Bronchus fibroblast of lung (primary cell): ENCODE results near the gene PARP8. TPM values are rescaled to one million over a fixed set of nuclear protein-coding genes. Genes with fewer than 3 reads are reported as not detected.

Source experiments
- total RNA-seq: library from RNA; depleted of rRNA; stranded (reverse); fragments of >200 nt; gene quantifications from 2 replicates; pipeline ENCODE4 v1.2.3, GENCODE V29; 2015

Gene PARP8, protein sequence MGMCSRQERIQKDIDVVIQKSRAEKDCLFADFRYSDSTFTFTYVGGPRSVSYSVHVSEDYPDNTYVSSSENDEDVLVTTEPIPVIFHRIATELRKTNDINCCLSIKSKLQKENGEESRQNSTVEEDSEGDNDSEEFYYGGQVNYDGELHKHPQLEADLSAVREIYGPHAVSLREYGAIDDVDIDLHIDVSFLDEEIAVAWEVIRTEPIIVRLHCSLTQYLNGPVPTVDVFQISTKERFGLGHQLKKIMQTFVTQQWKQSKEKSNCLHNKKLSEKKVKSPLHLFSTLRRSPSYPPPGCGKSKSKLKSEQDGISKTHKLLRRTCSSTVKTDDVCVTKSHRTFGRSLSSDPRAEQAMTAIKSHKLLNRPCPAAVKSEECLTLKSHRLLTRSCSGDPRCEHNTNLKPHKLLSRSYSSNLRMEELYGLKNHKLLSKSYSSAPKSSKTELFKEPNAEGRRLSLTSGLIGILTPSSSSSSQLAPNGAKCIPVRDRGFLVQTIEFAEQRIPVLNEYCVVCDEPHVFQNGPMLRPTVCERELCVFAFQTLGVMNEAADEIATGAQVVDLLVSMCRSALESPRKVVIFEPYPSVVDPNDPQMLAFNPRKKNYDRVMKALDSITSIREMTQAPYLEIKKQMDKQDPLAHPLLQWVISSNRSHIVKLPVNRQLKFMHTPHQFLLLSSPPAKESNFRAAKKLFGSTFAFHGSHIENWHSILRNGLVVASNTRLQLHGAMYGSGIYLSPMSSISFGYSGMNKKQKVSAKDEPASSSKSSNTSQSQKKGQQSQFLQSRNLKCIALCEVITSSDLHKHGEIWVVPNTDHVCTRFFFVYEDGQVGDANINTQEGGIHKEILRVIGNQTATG
- 3.3 and 3.4 TPM in 2 replicates for total RNA-seq

GRCh38 chr5:50666261-50667022 is at the start of gene PARP8:
Gene PARP8 (plus strand): TSS chr5:50666637. CDS start chr5:50667096, 459 bp downstream.

Other genes starting within 250 kb of the PARP8 start
- 0.74 and 1.0 TPM in 2 replicates for gene EMB, start 225.3 kb upstream of the PARP8 start, total RNA-seq